LNCaP clone FGC (cell line): ENCODE results near the gene P3H3.

Source experiments
- DNase-seq: peaks from one replicate; pipeline ENCODE4 v3.0.0-alpha.2; 2011; ENCODE audit warnings: low read depth
- H3K4me3 ChIP-seq: 2 replicates; pipeline ENCODE4 v1.5.1; 2011; ENCODE audit warnings: mild to moderate bottlenecking, low read depth, low read length, control low read depth
- TF ChIP-seq, protein P1 (sequence below): IDR thresholded peaks from 2 replicates; pipeline ENCODE4 v1.5.1; 2012; ENCODE audit warnings: mild to moderate bottlenecking; ENCODE audit not compliant: control insufficient read depth, insufficient read depth; ENCODE audit errors: extremely low read depth

Gene P3H3

DNA sequence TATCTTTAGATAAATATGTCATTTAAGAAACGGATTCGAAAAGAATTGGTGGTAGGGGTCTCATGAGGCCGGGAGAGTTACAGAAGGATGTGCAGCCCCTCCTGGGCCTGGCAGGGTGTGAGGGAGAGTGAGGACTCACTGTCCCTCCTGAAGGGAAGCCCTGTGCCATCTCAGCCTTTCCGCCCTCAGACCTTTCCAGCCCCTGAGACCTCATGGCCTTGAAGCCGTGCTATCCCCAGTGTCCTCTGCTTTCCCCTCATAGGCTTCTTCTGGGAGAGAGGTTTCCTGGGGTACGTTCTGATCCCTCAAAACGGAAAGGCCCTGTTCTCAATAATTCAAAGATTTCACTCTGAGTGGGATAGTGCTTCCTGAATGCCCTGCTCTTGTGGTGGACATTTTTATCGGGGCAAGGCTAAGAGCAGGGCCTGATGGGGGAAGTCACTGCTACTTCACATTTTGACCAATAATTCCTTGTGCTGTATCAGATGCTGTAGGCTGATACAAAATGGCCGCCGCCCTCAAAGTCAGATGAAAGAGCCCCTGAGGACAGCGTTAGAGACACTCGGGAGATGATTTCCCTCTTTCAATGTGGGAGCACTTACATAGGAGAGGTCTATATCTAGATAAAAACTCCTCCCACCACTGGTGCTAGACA lies 37.6 kb upstream of the P3H3 start:
- no peak for DNase-seq
- no peak overlapping the region for H3K4me3 ChIP-seq
- TF ChIP-seq, protein P1, sequence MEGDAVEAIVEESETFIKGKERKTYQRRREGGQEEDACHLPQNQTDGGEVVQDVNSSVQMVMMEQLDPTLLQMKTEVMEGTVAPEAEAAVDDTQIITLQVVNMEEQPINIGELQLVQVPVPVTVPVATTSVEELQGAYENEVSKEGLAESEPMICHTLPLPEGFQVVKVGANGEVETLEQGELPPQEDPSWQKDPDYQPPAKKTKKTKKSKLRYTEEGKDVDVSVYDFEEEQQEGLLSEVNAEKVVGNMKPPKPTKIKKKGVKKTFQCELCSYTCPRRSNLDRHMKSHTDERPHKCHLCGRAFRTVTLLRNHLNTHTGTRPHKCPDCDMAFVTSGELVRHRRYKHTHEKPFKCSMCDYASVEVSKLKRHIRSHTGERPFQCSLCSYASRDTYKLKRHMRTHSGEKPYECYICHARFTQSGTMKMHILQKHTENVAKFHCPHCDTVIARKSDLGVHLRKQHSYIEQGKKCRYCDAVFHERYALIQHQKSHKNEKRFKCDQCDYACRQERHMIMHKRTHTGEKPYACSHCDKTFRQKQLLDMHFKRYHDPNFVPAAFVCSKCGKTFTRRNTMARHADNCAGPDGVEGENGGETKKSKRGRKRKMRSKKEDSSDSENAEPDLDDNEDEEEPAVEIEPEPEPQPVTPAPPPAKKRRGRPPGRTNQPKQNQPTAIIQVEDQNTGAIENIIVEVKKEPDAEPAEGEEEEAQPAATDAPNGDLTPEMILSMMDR = no peak

DNA sequence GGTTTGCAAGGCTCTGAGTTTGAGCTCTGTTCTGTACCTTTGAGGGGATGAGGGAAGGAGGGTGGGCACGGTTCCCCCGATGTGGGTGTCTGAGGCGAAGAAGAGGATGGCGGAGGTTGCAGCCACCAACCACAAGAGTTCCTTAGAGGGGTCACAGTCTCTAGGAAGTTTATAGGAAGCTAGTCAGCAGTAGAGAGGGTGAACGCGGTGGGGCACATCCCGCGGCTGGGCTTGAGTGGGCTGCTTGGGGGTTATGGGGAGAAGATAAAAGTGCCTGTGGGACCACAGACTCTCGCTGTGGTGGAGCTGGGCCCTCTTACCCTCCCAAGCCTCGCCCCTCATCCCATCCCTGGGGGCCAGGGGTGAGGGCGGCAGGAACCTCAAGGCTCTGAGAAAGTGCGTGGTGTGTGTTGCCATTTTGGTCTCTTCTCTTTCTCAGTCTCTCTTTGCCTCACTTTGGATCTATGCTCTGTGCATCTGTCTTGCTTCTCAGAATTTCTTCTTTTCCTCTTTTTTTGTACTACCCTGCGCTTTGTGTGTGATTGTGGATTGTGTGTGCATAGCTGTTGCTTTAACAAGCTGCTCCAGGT lies 36.2 kb upstream of the P3H3 start:
- no peak for DNase-seq
- H3K4me3 ChIP-seq = no peak overlapping the region
- TF ChIP-seq, protein P1 = no peak

DNA sequence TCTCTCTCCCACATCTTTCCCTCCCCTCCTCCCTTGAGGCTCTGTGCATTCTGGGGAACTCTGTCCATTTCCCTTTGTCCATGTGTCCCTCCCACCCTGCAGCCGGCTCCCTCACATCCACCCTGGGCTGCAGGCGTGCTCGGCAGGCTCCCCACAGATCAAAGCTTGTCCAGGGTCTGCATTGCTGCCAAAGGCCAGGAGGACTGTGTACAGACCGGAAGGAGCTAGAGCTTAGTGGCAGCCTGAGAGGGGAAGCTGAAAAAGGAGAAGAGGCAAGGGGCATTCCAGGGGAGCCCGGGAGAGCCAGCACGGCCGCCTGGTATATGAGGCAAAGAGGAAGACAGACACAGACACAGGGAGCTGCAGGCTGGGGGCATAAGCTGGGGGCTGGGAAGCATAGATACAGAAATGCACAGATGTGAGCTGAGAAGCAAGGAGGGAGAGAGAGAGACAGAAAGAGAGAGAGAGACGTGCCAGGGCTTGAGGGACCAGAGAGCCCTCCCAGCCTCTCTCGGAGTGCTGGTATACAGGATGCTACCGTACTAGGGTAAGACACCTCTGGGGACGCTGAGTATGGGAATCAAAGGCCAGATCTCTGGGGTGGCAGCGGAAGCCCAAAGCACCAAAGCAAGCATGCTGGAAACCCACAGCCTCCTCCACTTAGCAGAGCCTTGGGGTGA lies 35.5 kb upstream of the P3H3 start:
- TF ChIP-seq, protein P1 = no peak
- DNase-seq = no peak
- no peak overlapping the region for H3K4me3 ChIP-seq

DNA sequence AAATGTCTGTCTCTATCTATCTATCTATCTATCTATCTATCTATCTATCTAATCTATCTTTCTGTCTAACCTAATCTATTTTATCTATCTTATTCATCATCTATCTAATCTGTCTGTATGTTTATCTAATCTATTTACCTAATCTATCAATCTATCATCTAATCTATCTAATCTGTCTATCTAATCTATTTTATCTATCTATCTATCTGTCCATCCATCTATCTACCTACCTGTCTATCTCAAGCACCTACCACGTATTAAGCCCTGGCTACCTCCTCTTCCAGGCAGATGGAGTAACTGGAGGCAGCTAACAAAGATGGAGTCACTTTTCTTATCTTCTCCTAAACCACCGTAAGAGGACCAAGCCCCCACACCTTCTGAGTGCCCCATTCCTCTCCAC lies 33.1 kb upstream of the P3H3 start:
- TF ChIP-seq, protein P1 = no peak
- DNase-seq = no peak
- H3K4me3 ChIP-seq = no peak overlapping the region

DNA sequence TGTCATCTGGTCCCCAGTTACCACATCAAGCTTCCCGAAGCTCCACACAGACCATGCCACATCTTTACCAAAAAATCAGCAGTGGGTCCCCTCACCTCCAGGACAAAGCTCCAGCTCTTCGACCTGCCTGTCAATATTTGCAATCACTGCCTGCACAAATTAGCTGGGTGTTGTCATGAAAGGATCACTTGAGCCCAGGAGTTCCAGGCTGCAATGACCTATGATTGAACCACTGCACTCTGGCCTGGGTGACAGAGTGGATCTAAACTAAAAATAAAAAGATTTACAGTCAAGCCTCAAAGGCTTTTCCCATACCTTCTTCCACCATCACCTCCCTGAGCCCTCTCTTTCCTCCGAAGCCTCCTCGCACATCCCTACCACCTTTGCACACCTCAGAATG lies 31.6 kb upstream of the P3H3 start:
- no peak overlapping the region for H3K4me3 ChIP-seq
- no peak for DNase-seq
- TF ChIP-seq, protein P1 = no peak

DNA sequence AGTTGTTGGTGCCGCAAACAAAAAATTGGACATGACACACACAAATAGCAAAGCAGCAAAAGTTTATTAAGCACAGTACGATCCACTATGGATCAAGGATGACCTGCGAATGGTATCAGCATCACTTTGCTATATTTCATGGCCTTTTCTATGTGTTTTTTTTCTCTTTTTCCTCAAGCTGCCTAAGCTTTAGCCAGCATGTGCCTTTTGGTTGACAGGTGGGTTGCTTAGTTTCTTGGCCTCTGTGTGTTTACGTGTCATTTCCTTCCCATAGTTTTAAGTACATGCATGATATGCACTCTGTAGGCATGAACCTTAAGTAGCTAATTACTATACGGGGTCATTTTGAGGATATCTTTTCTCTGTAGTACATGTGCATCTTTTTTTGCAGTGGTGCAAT lies 29.1 kb upstream of the P3H3 start:
- no peak for DNase-seq
- TF ChIP-seq, protein P1 = no peak
- no peak overlapping the region for H3K4me3 ChIP-seq
